LNCAP (cell line): Measurements from ENCODE around the gene RAB11FIP4.

Experiments used
- CTCF ChIP-seq: fragments of 450-650 bp; IDR thresholded peaks from 2 replicates; pipeline ENCODE4 v1.5.1; 2017; ENCODE audit warnings: mild to moderate bottlenecking

RAB11FIP4 gene

GRCh38 chr17:31467502-31468256 is 76.2 kb downstream of the RAB11FIP4 start:
- TF ChIP-seq CTCF = no peak

GRCh38 chr17:31469959-31470358 is 78.5 kb downstream of the RAB11FIP4 start:
- TF ChIP-seq CTCF = no peak

- TF ChIP-seq CTCF = no peak
These were observed 79.1 kb downstream of the RAB11FIP4 start for GRCh38 chr17:31470592-31470991.

GRCh38 chr17:31472137-31472536 is 80.7 kb downstream of the RAB11FIP4 start:
- no peak for TF ChIP-seq CTCF

GRCh38 chr17:31475378-31476162 is 84.1 kb downstream of the RAB11FIP4 start:
- TF ChIP-seq CTCF = no peak

- no peak for TF ChIP-seq CTCF
These were observed 85.3 kb downstream of the RAB11FIP4 start for GRCh38 chr17:31476525-31477416.

GRCh38 chr17:31477417-31478055 is 86.1 kb downstream of the RAB11FIP4 start:
- TF ChIP-seq CTCF = no peak
